Mesenchymal stem cell (in vitro differentiated cells and primary cell): ENCODE results near the gene GUCY2D.

Experiments used
- DNase-seq: peaks from one replicate; pipeline ENCODE4 v3.0.0-alpha.2; 2013
- H2AFZ ChIP-seq: one replicate; pipeline ENCODE4 v1.6.1; 2013; ENCODE audit warnings: low read depth, mild to moderate bottlenecking, control low read depth, inconsistent platforms, low read length, moderate library complexity
- H2AK5ac ChIP-seq: 2 replicates; pipeline ENCODE4 v1.6.1; 2013; ENCODE audit warnings: low read length, moderate library complexity, mild to moderate bottlenecking, inconsistent platforms; ENCODE audit not compliant: severe bottlenecking
- H2BK120ac ChIP-seq: one replicate; pipeline ENCODE4 v1.6.1; 2013; ENCODE audit warnings: low read depth, mild to moderate bottlenecking, inconsistent platforms, low read length, moderate library complexity
- H2BK12ac ChIP-seq, 2 experiments: one replicate each; pipeline ENCODE4 v1.6.1; 2013; ENCODE audit warnings: inconsistent platforms in 2 of 2, low read length in 2 of 2, mild to moderate bottlenecking in 2 of 2, moderate library complexity in 2 of 2, control low read depth in 1 of 2
- H2BK15ac ChIP-seq: one replicate; pipeline ENCODE4 v1.6.1; 2013; ENCODE audit warnings: mild to moderate bottlenecking, low read depth, inconsistent platforms; ENCODE audit not compliant: poor library complexity, severe bottlenecking
- H2BK5ac ChIP-seq: 2 replicates; pipeline ENCODE4 v1.6.1; 2013; ENCODE audit warnings: low read depth, mild to moderate bottlenecking, low read length, control low read depth, inconsistent platforms; ENCODE audit not compliant: poor library complexity, severe bottlenecking
- H3K14ac ChIP-seq, 2 experiments: one replicate each; pipeline ENCODE4 v1.6.1; 2013; ENCODE audit warnings: inconsistent platforms in 2 of 2, low read length in 2 of 2, control low read depth in 1 of 2, mild to moderate bottlenecking in 1 of 2, moderate library complexity in 1 of 2
- H3K18ac ChIP-seq, 2 experiments: one replicate each; pipeline ENCODE4 v1.6.1; 2013; ENCODE audit warnings: inconsistent platforms in 2 of 2, low read length in 2 of 2, control low read depth in 1 of 2, low read depth in 1 of 2, mild to moderate bottlenecking in 1 of 2
- H3K23ac ChIP-seq, 2 experiments: one replicate each; pipeline ENCODE4 v1.6.1; 2013; ENCODE audit warnings: inconsistent platforms in 2 of 2, low read length in 2 of 2, mild to moderate bottlenecking in 2 of 2, moderate library complexity in 2 of 2, control low read depth in 1 of 2
- H3K27ac ChIP-seq: 2 replicates; pipeline ENCODE4 v1.5.1; 2013; ENCODE audit warnings: mild to moderate bottlenecking, moderate library complexity, low read length, control low read depth, inconsistent platforms; ENCODE audit not compliant: poor library complexity, severe bottlenecking
- H3K27me3 ChIP-seq, 2 experiments: 2 replicates each; pipeline versions ENCODE4 v1.6.1 to v1.7.0; 2013; ENCODE audit warnings: low read length in 2 of 2, mild to moderate bottlenecking in 2 of 2, moderate library complexity in 2 of 2, control low read depth in 1 of 2, inconsistent platforms in 1 of 2; ENCODE audit not compliant: control insufficient read depth in 1 of 2, insufficient read depth in 1 of 2
- H3K36me3 ChIP-seq, 2 experiments: 2 replicates each; pipeline versions ENCODE4 v1.6.1 to v1.7.0; 2013; ENCODE audit warnings: low read length in 2 of 2, control low read depth in 1 of 2, inconsistent platforms in 1 of 2, low read depth in 1 of 2, mild to moderate bottlenecking in 1 of 2; ENCODE audit not compliant: insufficient read depth in 2 of 2, control insufficient read depth in 1 of 2
- H3K4ac ChIP-seq, 2 experiments: one replicate each; pipeline ENCODE4 v1.6.1; 2013; ENCODE audit warnings: inconsistent platforms in 2 of 2, low read length in 2 of 2, mild to moderate bottlenecking in 2 of 2, moderate library complexity in 2 of 2, control low read depth in 1 of 2, low read depth in 1 of 2
- H3K4me1 ChIP-seq: 2 replicates; pipeline ENCODE4 v1.6.1; 2013; ENCODE audit warnings: low read depth, low read length, control low read depth; ENCODE audit not compliant: control insufficient read depth, insufficient read depth
- H3K4me2 ChIP-seq: 2 replicates; pipeline ENCODE4 v1.6.1; 2013; ENCODE audit warnings: low read length, mild to moderate bottlenecking, inconsistent platforms; ENCODE audit not compliant: poor library complexity, severe bottlenecking
- H3K4me3 ChIP-seq, 2 experiments: 2 replicates each; pipeline versions ENCODE4 v1.5.1 to v1.7.0; 2013; ENCODE audit warnings: low read length in 2 of 2, mild to moderate bottlenecking in 2 of 2, control low read depth in 1 of 2, low read depth in 1 of 2; ENCODE audit not compliant: insufficient read depth in 1 of 2
- H3K79me1 ChIP-seq: replicated peaks from 2 replicates; pipeline ENCODE4 v1.6.1; 2013; ENCODE audit warnings: mild to moderate bottlenecking, control low read depth, low read length, inconsistent platforms; ENCODE audit not compliant: poor library complexity, severe bottlenecking
- H3K9ac ChIP-seq: 2 replicates; pipeline ENCODE4 v1.7.0; 2013; ENCODE audit warnings: mild to moderate bottlenecking, low read length, moderate library complexity
- H3K9me3 ChIP-seq: 2 replicates; pipeline ENCODE4 v1.7.0; 2013; ENCODE audit warnings: mild to moderate bottlenecking, low read length; ENCODE audit not compliant: control insufficient read depth
- H4K8ac ChIP-seq: one replicate; pipeline ENCODE4 v1.6.1; 2013; ENCODE audit warnings: inconsistent platforms, mild to moderate bottlenecking, low read length, moderate library complexity
- H4K91ac ChIP-seq: one replicate; pipeline ENCODE4 v1.6.1; 2013; ENCODE audit warnings: mild to moderate bottlenecking, low read length, inconsistent platforms
- WGBS: methylation state at CpG from one replicate; pipeline ENCODE4 v1.1.7; 2013; ENCODE audit warnings: mixed read lengths; 5-methylcytosine and 5-hydroxymethylcytosine counted together

GUCY2D gene

GRCh38 chr17:7992516-7992915 is 9.9 kb upstream of the GUCY2D start:
- Histone ChIP-seq H3K36me3 (no peaks in the 10 kb centered on the region), H3K4me2 (no peak overlapping the region), H2BK5ac (no peak overlapping the region), H3K79me1 (no peaks in the 10 kb centered on the region), H2BK120ac (no peak overlapping the region), H3K27ac (no peak overlapping the region), H3K4me3 (no peak overlapping the region), H2AFZ (no peak overlapping the region), H3K23ac (no peak overlapping the region), H3K27me3 (peaks cover 5 to 6% of the 10 kb centered on the region in 2 experiments), H4K8ac (no peak overlapping the region), H2BK12ac (no peak overlapping the region), H3K4me1 (peaks cover 11% of the 10 kb centered on the region), H3K4ac (no peak overlapping the region), H3K18ac (no peak overlapping the region), H4K91ac (no peak overlapping the region), H2BK15ac (no peak overlapping the region), H2AK5ac (no peak overlapping the region), H3K9ac (no peak overlapping the region), H3K14ac (no peak overlapping the region), H3K9me3 (no peaks in the 10 kb centered on the region)
- WGBS = 78% methylated on average over 2 of the region's 2 CpGs
- DNase-seq = no peak

GRCh38 chr17:7992924-7993323 is 9.5 kb upstream of the GUCY2D start:
- Histone ChIP-seq H3K18ac (no peak overlapping the region), H3K4me2 (no peak overlapping the region), H2BK5ac (no peak overlapping the region), H3K27me3 (peaks cover 4 to 5% of the 10 kb centered on the region in 2 experiments), H3K4ac (no peak overlapping the region), H2AFZ (no peak overlapping the region), H3K9ac (no peak overlapping the region), H2BK120ac (no peak overlapping the region), H3K27ac (no peak overlapping the region), H3K4me3 (no peak overlapping the region), H4K8ac (no peak overlapping the region), H3K9me3 (no peaks in the 10 kb centered on the region), H2BK12ac (no peak overlapping the region), H4K91ac (no peak overlapping the region), H2BK15ac (no peak overlapping the region), H3K14ac (no peak overlapping the region), H3K79me1 (no peaks in the 10 kb centered on the region), H3K4me1 (peaks cover 11% of the 10 kb centered on the region), H3K23ac (no peak overlapping the region), H2AK5ac (no peak overlapping the region), H3K36me3 (no peaks in the 10 kb centered on the region)
- 74% methylated on average over 3 of the region's 3 CpGs for WGBS
- DNase-seq = no peak

- Histone ChIP-seq H3K36me3 (no peaks in the 10 kb centered on the region), H3K4me1 (peaks cover 11% of the 10 kb centered on the region), H3K14ac (no peak overlapping the region), H3K9me3 (no peaks in the 10 kb centered on the region), H3K4me3 (no peak overlapping the region), H4K8ac (no peak overlapping the region), H2BK5ac (no peak overlapping the region), H3K23ac (no peak overlapping the region), H3K18ac (no peak overlapping the region), H3K4ac (no peak overlapping the region), H2AFZ (no peak overlapping the region), H3K79me1 (no peaks in the 10 kb centered on the region), H2AK5ac (no peak overlapping the region), H2BK120ac (no peak overlapping the region), H3K27me3 (peaks cover 8 to 9% of the 10 kb centered on the region in 2 experiments), H3K27ac (no peak overlapping the region), H3K4me2 (no peak overlapping the region), H3K9ac (no peak overlapping the region), H4K91ac (no peak overlapping the region), H2BK12ac (no peak overlapping the region), H2BK15ac (no peak overlapping the region)
- 91% methylated on average over 26 of the region's 27 CpGs for WGBS
- DNase-seq = no peak
Measured at GRCh38 chr17:7993972-7994589, 8.3 kb upstream of the GUCY2D start.

- no peak overlapping the region for H4K8ac ChIP-seq
- no peak overlapping the region for H3K14ac ChIP-seq
- no peak overlapping the region for H2BK5ac ChIP-seq
- no peak overlapping the region for H2BK12ac ChIP-seq
- H2BK15ac ChIP-seq = no peak overlapping the region
- H2BK120ac ChIP-seq = no peak overlapping the region
- no peak for DNase-seq
- H3K9ac ChIP-seq = no peak overlapping the region
- no peak overlapping the region for H2AK5ac ChIP-seq
- H3K36me3 ChIP-seq = no peaks in the 10 kb centered on the region
- peaks cover 3% of the 10 kb centered on the region for H3K4me1 ChIP-seq
- H3K27me3 ChIP-seq = peaks cover 16 to 19% of the 10 kb centered on the region in 2 experiments
- WGBS = 83% methylated on average over 1 of the region's 2 CpGs
- no peak overlapping the region for H3K4ac ChIP-seq
- no peaks in the 10 kb centered on the region for H3K79me1 ChIP-seq
- no peak overlapping the region for H3K18ac ChIP-seq
- H2AFZ ChIP-seq = no peak overlapping the region
- H4K91ac ChIP-seq = no peak overlapping the region
- H3K9me3 ChIP-seq = no peaks in the 10 kb centered on the region
- H3K27ac ChIP-seq = no peak overlapping the region
- no peak overlapping the region for H3K4me3 ChIP-seq
- H3K23ac ChIP-seq = no peak overlapping the region
- no peak overlapping the region for H3K4me2 ChIP-seq
Measured at GRCh38 chr17:7995724-7996123, 6.7 kb upstream of the GUCY2D start.
